Ovary (tissue), 3 donors: Measurements from ENCODE around the gene MAP1B.

ENCODE experiments used
- CTCF ChIP-seq, 3 donors: fragments of 450-650 bp in 2 of 3; fragments of 200-600 bp in 1 of 3; IDR thresholded peaks; one replicate each; pipeline versions ENCODE4 v1.5.1 to v1.8.0; 2016 to 2022; ENCODE audit warnings: antibody characterized with exemption in 3 of 3, mild to moderate bottlenecking in 1 of 3
- EP300 ChIP-seq: sonication (generic); formaldehyde crosslinking; IDR thresholded peaks from one replicate; pipeline ENCODE4 v1.6.1; 2017; ENCODE audit warnings: antibody characterized with exemption
- POLR2A ChIP-seq: fragments of 450-650 bp; IDR thresholded peaks from one replicate; pipeline ENCODE4 v1.6.1; 2017; ENCODE audit warnings: antibody characterized with exemption, mild to moderate bottlenecking, moderate library complexity
- donor health status: DM: no; HTN: no; CAD: no.

- TF ChIP-seq POLR2A: no peak
- no peak for TF ChIP-seq CTCF (IDR thresholded peaks at IDR 0.05)
- no peak for TF ChIP-seq EP300
Measured at GRCh38 chr5:72085319-72085718, 22.0 kb upstream of the MAP1B start.
